ENCODE results near the gene ANTXR2.

DNA sequence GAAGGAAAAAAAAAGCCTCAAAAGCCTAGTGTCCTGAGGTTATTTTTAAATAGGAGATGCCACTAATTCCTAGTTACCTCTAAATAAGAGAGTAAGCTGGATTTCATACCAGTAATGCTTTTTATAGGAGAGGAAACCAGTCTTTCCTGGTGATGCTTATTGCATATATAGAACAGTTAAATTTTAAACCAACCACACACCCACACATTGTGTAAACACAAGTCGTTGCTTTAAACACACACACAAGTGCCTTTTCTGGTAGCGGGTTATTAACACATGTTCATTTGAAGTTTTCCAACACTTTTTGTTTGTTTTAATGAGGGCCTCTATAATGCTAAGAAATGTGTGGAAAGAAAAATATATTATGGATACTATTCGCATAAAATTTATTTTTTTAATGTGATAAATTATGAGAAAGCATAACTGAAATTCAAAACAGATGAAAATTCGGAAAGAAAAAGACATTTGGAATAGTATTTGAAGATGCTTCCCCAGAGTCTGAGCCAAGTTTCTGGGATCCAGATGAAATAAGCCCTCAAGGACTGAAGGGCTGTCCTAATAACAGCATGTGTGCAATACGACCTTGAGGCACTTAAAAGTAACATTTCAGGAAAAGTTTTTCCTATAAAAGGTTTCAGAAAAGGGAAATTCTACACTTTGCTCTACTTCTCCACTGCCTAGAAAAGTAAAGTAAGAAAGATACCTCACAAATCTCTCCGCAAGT, 2.0 kb downstream of the ANTXR2 start:
- TF ChIP-seq TAF1 (IDR thresholded peaks at IDR 0.05; ENCODE audit: control insufficient read depth, extremely low read depth, insufficient read depth, low read length, severe bottlenecking) = no peak
- no peak for TF ChIP-seq SMARCC2 (IDR thresholded peaks at IDR 0.05; ENCODE audit: low read depth)
- TF ChIP-seq AFF4 (CRISPR knock-in tag; IDR thresholded peaks at IDR 0.05) = no peak
- TF ChIP-seq CHD1 (IDR thresholded peaks at IDR 0.05; ENCODE audit: low read length) = no peak
- TF ChIP-seq ZNF583 (CRISPR knock-in tag; IDR thresholded peaks at IDR 0.05) = no peak
- TF ChIP-seq, protein P1, sequence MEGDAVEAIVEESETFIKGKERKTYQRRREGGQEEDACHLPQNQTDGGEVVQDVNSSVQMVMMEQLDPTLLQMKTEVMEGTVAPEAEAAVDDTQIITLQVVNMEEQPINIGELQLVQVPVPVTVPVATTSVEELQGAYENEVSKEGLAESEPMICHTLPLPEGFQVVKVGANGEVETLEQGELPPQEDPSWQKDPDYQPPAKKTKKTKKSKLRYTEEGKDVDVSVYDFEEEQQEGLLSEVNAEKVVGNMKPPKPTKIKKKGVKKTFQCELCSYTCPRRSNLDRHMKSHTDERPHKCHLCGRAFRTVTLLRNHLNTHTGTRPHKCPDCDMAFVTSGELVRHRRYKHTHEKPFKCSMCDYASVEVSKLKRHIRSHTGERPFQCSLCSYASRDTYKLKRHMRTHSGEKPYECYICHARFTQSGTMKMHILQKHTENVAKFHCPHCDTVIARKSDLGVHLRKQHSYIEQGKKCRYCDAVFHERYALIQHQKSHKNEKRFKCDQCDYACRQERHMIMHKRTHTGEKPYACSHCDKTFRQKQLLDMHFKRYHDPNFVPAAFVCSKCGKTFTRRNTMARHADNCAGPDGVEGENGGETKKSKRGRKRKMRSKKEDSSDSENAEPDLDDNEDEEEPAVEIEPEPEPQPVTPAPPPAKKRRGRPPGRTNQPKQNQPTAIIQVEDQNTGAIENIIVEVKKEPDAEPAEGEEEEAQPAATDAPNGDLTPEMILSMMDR (IDR thresholded peaks at IDR 0.05 in 2 of 3, conservative IDR thresholded peaks at IDR 0.05 in 1 of 3; ENCODE audit: insufficient read depth in 2 of 3, low read depth in 1 of 3, low read length in 3 of 3) = no peak
- no peak for TF ChIP-seq SIRT6 (IDR thresholded peaks at IDR 0.05; ENCODE audit: low read depth, low read length)
- TF ChIP-seq CCAR2 (IDR thresholded peaks at IDR 0.05; ENCODE audit: low read depth, low read length) = no peak
- no peak for TF ChIP-seq EHMT2 (IDR thresholded peaks at IDR 0.05)
- no peak for TF ChIP-seq SIN3A (IDR thresholded peaks at IDR 0.05; ENCODE audit: borderline replicate concordance in 2 of 2, control insufficient read depth in 1 of 2, low read depth in 2 of 2, low read length in 2 of 2)
- no peak for TF ChIP-seq RFX5 (IDR thresholded peaks at IDR 0.05; ENCODE audit: low read depth, low read length)
- no peak for TF ChIP-seq ZNF589 (CRISPR knock-in tag; IDR thresholded peaks at IDR 0.05; ENCODE audit: low read depth)
- no peak for TF ChIP-seq CHD2 (IDR thresholded peaks at IDR 0.05; ENCODE audit: low read depth, low read length)

Measured in K562 (cell line).